ENCODE measurements around the gene ST8SIA6. TPM values are rescaled to one million over a fixed set of nuclear protein-coding genes. Genes with fewer than 3 reads are reported as not detected.

ST8SIA6 gene
- polyA plus RNA-seq, 1 experiment, result not detected

- Histone ChIP-seq H3K36me3 (ENCODE audit: control insufficient read depth, insufficient read depth, low read length) (no peaks in the 10 kb centered on the region), H3K4me3 (ENCODE audit: low read depth, low read length) (no peak overlapping the region), H3K27me3 (ENCODE audit: control insufficient read depth, insufficient read depth, low read length) (peaks cover 4% of the 10 kb centered on the region; the same call in 1 of the 2 replicates)
- DNase-seq (ENCODE audit: low read depth), result no peak
- ChIA-PET POLR2A (no interaction called here), CTCF (interaction anchor here (0.8 to 1.0 kb wide), 2 partner anchors 18 to 599 kb away, joined by 3 read pairs; no protein-coding TSS in a partner anchor)
- no peak for TF ChIP-seq CTCF (IDR thresholded peaks at IDR 0.05; ENCODE audit: insufficient read depth, low read depth, low read length)
These were observed 27.2 kb downstream of the ST8SIA6 start for GRCh38 chr10:17427201-17427600.

GRCh38 chr10:17426263-17426750, 28.1 kb downstream of the ST8SIA6 start:
- CTCF ChIA-PET, result no interaction called here
- POLR2A ChIA-PET, result no interaction called here
- H3K4me3 ChIP-seq (ENCODE audit: low read depth, low read length), result no peak overlapping the region
- peaks cover 4% of the 10 kb centered on the region; the same call in 1 of the 2 replicates for H3K27me3 ChIP-seq (ENCODE audit: control insufficient read depth, insufficient read depth, low read length)
- no peaks in the 10 kb centered on the region for H3K36me3 ChIP-seq (ENCODE audit: control insufficient read depth, insufficient read depth, low read length)
- no peak for DNase-seq (ENCODE audit: low read depth)
- no peak for TF ChIP-seq CTCF (IDR thresholded peaks at IDR 0.05; ENCODE audit: insufficient read depth, low read depth, low read length)

GRCh38 chr10:17425584-17426262, 28.7 kb downstream of the ST8SIA6 start:
- TF ChIP-seq CTCF (IDR thresholded peaks at IDR 0.05; ENCODE audit: insufficient read depth, low read depth, low read length), result no peak
- no peaks in the 10 kb centered on the region for H3K36me3 ChIP-seq (ENCODE audit: control insufficient read depth, insufficient read depth, low read length)
- no peak overlapping the region for H3K4me3 ChIP-seq (ENCODE audit: low read depth, low read length)
- peaks cover 4% of the 10 kb centered on the region; the same call in 1 of the 2 replicates for H3K27me3 ChIP-seq (ENCODE audit: control insufficient read depth, insufficient read depth, low read length)
- ChIA-PET POLR2A (no interaction called here), CTCF (no interaction called here)
- no peak for DNase-seq (ENCODE audit: low read depth)

- H3K36me3 ChIP-seq (ENCODE audit: control insufficient read depth, insufficient read depth, low read length), result no peaks in the 10 kb centered on the region
- no peak for DNase-seq (ENCODE audit: low read depth)
These were observed 30.7 kb downstream of the ST8SIA6 start for GRCh38 chr10:17423632-17424186.

More at GRCh38 chr10:17423632-17424186, 30.7 kb downstream of the ST8SIA6 start:
- ChIA-PET POLR2A (no interaction called here), CTCF (interaction anchor here (1.4 kb wide), 1 partner anchor 9 kb away, joined by 3 read pairs; no protein-coding TSS in a partner anchor)
- Histone ChIP-seq H3K27me3 (ENCODE audit: control insufficient read depth, insufficient read depth, low read length) (peaks cover 4% of the 10 kb centered on the region; the same call in 1 of the 2 replicates), H3K4me3 (ENCODE audit: low read depth, low read length) (no peak overlapping the region)
- TF ChIP-seq CTCF (IDR thresholded peaks at IDR 0.05; ENCODE audit: insufficient read depth, low read depth, low read length), result no peak

Measured in BJ (cell line).